ENCODE results near the gene LMAN1L. TPM values are rescaled to one million over a fixed set of nuclear protein-coding genes. Genes with fewer than 3 reads are reported as not detected.

LMAN1L gene
- total RNA-seq, 1 experiment from 2014 or later = not detected

- no peak overlapping the region for H3K18ac ChIP-seq (ENCODE audit: insufficient read length, low read depth, low read length)
- H4K20me1 ChIP-seq (ENCODE audit: control insufficient read depth, insufficient read depth, insufficient read length) = no peaks in the 10 kb centered on the region
- H3T11ph ChIP-seq (ENCODE audit: low read length) = no peak overlapping the region
- no peaks in the 10 kb centered on the region for H3K4me1 ChIP-seq (ENCODE audit: insufficient read depth, low read length)
- no CpG with 5 or more reads among the region's 9 CpGs for WGBS (ENCODE audit: extremely low coverage, insufficient read length, low lambda C conversion rate)
- H2BK5ac ChIP-seq (ENCODE audit: insufficient read length, low read length) = no peak overlapping the region
- H3K9me3 Mint-ChIP-seq = no peaks in the 10 kb centered on the region; a peak in 1 of 5 replicates
- H3K4me1 Mint-ChIP-seq = peaks cover 17 to 38% of the 10 kb centered on the region in 2 experiments
- H3K27me3 ChIP-seq (ENCODE audit: insufficient read depth, low read length) = no peaks in the 10 kb centered on the region
- no peak overlapping the region for H2BK120ac ChIP-seq (ENCODE audit: low read depth, low read length, poor library complexity, severe bottlenecking)
- no peak overlapping the region for H2BK15ac ChIP-seq (ENCODE audit: low read depth, low read length)
- H4K91ac ChIP-seq (ENCODE audit: insufficient read length, low read depth, low read length) = no peak overlapping the region
- no peak overlapping the region for H4K8ac ChIP-seq (replicated peaks; ENCODE audit: insufficient read length, low read depth, low read length)
- no peaks in the 10 kb centered on the region for H3K79me1 ChIP-seq (ENCODE audit: insufficient read depth, low read depth, low read length, poor library complexity, severe bottlenecking)
- H2BK12ac ChIP-seq (ENCODE audit: insufficient read length, low read depth, low read length) = no peak overlapping the region
- H3K4ac ChIP-seq (ENCODE audit: low read depth, low read length) = no peak overlapping the region
- H3K36me3 Mint-ChIP-seq (ENCODE audit: insufficient read depth in 1 of 3, low read depth in 3 of 3) = no peaks in the 10 kb centered on the region
- H3K9me3 ChIP-seq (ENCODE audit: control insufficient read depth, low read depth, low read length) = no peaks in the 10 kb centered on the region
- no peak overlapping the region for H3K23ac ChIP-seq (ENCODE audit: insufficient read length, low read depth, low read length)
- no peak overlapping the region for H4K5ac ChIP-seq (ENCODE audit: insufficient read length, low read depth, low read length)
- H3K27ac Mint-ChIP-seq = peak overlapping the region in 2 of 3 experiments; percentile 61 to 76; a peak in 1 of 7 replicates
- DNase-seq = peak; percentile 67
- H3K56ac ChIP-seq (ENCODE audit: insufficient read length, low read depth, low read length) = no peak overlapping the region
- H3K27me3 Mint-ChIP-seq (ENCODE audit: low read depth) = peaks cover 13% of the 10 kb centered on the region
- H3K27ac ChIP-seq (ENCODE audit: insufficient read length, low read depth, low read length) = no peak overlapping the region
- H3K4me2 ChIP-seq (ENCODE audit: insufficient read depth, insufficient read length, low read length) = no peak overlapping the region
- no peak overlapping the region for H2AFZ ChIP-seq (ENCODE audit: low read length)
- no peak overlapping the region for H2BK20ac ChIP-seq (ENCODE audit: low read depth, low read length, poor library complexity, severe bottlenecking)
- TF ChIP-seq, protein P1, sequence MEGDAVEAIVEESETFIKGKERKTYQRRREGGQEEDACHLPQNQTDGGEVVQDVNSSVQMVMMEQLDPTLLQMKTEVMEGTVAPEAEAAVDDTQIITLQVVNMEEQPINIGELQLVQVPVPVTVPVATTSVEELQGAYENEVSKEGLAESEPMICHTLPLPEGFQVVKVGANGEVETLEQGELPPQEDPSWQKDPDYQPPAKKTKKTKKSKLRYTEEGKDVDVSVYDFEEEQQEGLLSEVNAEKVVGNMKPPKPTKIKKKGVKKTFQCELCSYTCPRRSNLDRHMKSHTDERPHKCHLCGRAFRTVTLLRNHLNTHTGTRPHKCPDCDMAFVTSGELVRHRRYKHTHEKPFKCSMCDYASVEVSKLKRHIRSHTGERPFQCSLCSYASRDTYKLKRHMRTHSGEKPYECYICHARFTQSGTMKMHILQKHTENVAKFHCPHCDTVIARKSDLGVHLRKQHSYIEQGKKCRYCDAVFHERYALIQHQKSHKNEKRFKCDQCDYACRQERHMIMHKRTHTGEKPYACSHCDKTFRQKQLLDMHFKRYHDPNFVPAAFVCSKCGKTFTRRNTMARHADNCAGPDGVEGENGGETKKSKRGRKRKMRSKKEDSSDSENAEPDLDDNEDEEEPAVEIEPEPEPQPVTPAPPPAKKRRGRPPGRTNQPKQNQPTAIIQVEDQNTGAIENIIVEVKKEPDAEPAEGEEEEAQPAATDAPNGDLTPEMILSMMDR (conservative IDR thresholded peaks at IDR 0.05) = peak; percentile 38
- H3K23me2 ChIP-seq (ENCODE audit: insufficient read length, low read depth, low read length, poor library complexity, severe bottlenecking) = no peaks in the 10 kb centered on the region
- no peak overlapping the region for H3K14ac ChIP-seq (ENCODE audit: insufficient read depth, low read length)
- H3K9ac ChIP-seq (ENCODE audit: extremely low read depth, insufficient read length, low read length) = no peak overlapping the region
- no peak overlapping the region for H2AK5ac ChIP-seq (ENCODE audit: insufficient read length, low read length)
- no peak overlapping the region for H3K4me3 Mint-ChIP-seq
- no peaks in the 10 kb centered on the region for H3K79me2 ChIP-seq (ENCODE audit: insufficient read depth, low read length)
Measured at GRCh38 chr15:74817370-74817737, 4.7 kb downstream of the LMAN1L start.

All from H9 (cell line).